A549 treated with CpdA at 1 μM for 4 hours (cell line): Measurements from ENCODE around the gene RTP4. TPM values are rescaled to one million over a fixed set of nuclear protein-coding genes. Genes with fewer than 3 reads are reported as not detected.

Experiments used
- total RNA-seq: library from RNA; stranded (reverse); fragments of 200-300 nt; extraction: Qiagen RNA extraction; gene quantifications from 5 replicates; pipeline ENCODE4 v1.2.3, GENCODE V29; 2022; ENCODE audit warnings: low read depth

RTP4 gene
- total RNA-seq: not detected in 5 replicates

GRCh38 chr3:187368251-187369088 lies at the start of gene RTP4:
RTP4 (plus strand) TSS chr3:187368385; CDS start chr3:187368442, 57 bp downstream.

Other genes starting within 250 kb of the RTP4 start
- 45.1 to 52.1 TPM (median 51.3 TPM) in 5 replicates for gene RPL39L, start 228.9 kb upstream of the RTP4 start, total RNA-seq
- not detected in 5 replicates for gene RTP1, start 170.9 kb upstream of the RTP4 start, total RNA-seq
- 0.01 to 0.05 TPM in 2 of 5 replicates, not detected in the others for gene MASP1, start 76.6 kb upstream of the RTP4 start, total RNA-seq